ENCODE data around the gene CCDC68. TPM values are rescaled to one million over a fixed set of nuclear protein-coding genes. Genes with fewer than 3 reads are reported as not detected.

The CCDC68 gene
- total RNA-seq (2014; rRNA removed; shearing (Covaris generic)), result 0.11 TPM in 1 of 2 replicates, not detected in the other
- polyA plus RNA-seq (2016; fragmentation: Nextera tagmentation; extraction: Ambion mirVana), result 0.18 TPM in 1 of 2 replicates, not detected in the other

- H3K9me2 ChIP-seq (ENCODE audit: insufficient read depth), result no peaks in the 10 kb centered on the region
- no peaks in the 10 kb centered on the region for H3K9me3 ChIP-seq (ENCODE audit: low read depth)
- H3K4me1 ChIP-seq (ENCODE audit: insufficient read depth), result no peaks in the 10 kb centered on the region
- TF ChIP-seq EZH2 (IDR thresholded peaks at IDR 0.05; ENCODE audit: insufficient read depth, poor library complexity, severe bottlenecking) (no peak), EZH2phosphoT487 (IDR thresholded peaks at IDR 0.05; ENCODE audit: insufficient read depth, low read depth) (no peak)
- no peaks in the 10 kb centered on the region for H3K79me2 ChIP-seq (ENCODE audit: insufficient read depth)
- 35 to 46% methylated on average over 40 to 58 of the region's 58 CpGs for WGBS, 2 experiments (ENCODE audit: low coverage in 1 of 2, low lambda C conversion rate in 2 of 2, missing lambda C conversion rate in 2 of 2)
- H3F3A ChIP-seq (ENCODE audit: insufficient read depth), result no peaks in the 10 kb centered on the region
- H3K36me3 ChIP-seq (ENCODE audit: low read depth), result no peaks in the 10 kb centered on the region
- in situ Hi-C loops (cut with MboI), result no loop called here
- H4K20me1 ChIP-seq (ENCODE audit: insufficient read depth), result no peaks in the 10 kb centered on the region
- H3K27ac ChIP-seq, result no peak within 1 kb of the TSS
- H3K27me3 ChIP-seq (replicated peaks; ENCODE audit: insufficient read depth), result no peaks in the 10 kb centered on the region; the same call in 1 of the 2 replicates
- DNase-seq, result peak; percentile 23
- no peak within 1 kb of the TSS for H3K9ac ChIP-seq
- peak within 1 kb of the TSS; percentile 39 for H3K4me3 ChIP-seq
- peak within 1 kb of the TSS; percentile 28 for H3K4me2 ChIP-seq (ENCODE audit: unreplicated experiment)
- H2AFZ ChIP-seq, result peak within 1 kb of the TSS; percentile 57
These were observed at the start of gene CCDC68 for GRCh38 chr18:54958704-54959625. Gene CCDC68, minus strand, starts transcription at chr18:54959461. Its CDS starts 16,670 bp downstream, at chr18:54942791.

- Histone ChIP-seq H3K9ac (no peak overlapping the region), H2AFZ (no peak overlapping the region), H4K20me1 (ENCODE audit: insufficient read depth) (no peaks in the 10 kb centered on the region), H3K4me1 (ENCODE audit: insufficient read depth) (no peaks in the 10 kb centered on the region), H3K4me2 (ENCODE audit: unreplicated experiment) (no peak overlapping the region), H3K9me3 (ENCODE audit: low read depth) (no peaks in the 10 kb centered on the region), H3K4me3 (no peak overlapping the region), H3K79me2 (ENCODE audit: insufficient read depth) (no peaks in the 10 kb centered on the region), H3K27me3 (replicated peaks; ENCODE audit: insufficient read depth) (peaks cover 10% of the 10 kb centered on the region; the same call in 1 of the 2 replicates), H3K27ac (no peak overlapping the region), H3F3A (ENCODE audit: insufficient read depth) (no peaks in the 10 kb centered on the region), H3K36me3 (ENCODE audit: low read depth) (no peaks in the 10 kb centered on the region), H3K9me2 (ENCODE audit: insufficient read depth) (no peaks in the 10 kb centered on the region)
- TF ChIP-seq EZH2 (IDR thresholded peaks at IDR 0.05; ENCODE audit: insufficient read depth, poor library complexity, severe bottlenecking), result no peak
- WGBS, 2 experiments (ENCODE audit: low coverage in 1 of 2, low lambda C conversion rate in 2 of 2, missing lambda C conversion rate in 2 of 2), result 32 to 34% methylated on average over 4 of the region's 4 CpGs
- no peak for DNase-seq
- in situ Hi-C loops (cut with MboI), result no loop called here
These were observed 48.3 kb upstream of the CCDC68 start for GRCh38 chr18:55007602-55008001.

DNA sequence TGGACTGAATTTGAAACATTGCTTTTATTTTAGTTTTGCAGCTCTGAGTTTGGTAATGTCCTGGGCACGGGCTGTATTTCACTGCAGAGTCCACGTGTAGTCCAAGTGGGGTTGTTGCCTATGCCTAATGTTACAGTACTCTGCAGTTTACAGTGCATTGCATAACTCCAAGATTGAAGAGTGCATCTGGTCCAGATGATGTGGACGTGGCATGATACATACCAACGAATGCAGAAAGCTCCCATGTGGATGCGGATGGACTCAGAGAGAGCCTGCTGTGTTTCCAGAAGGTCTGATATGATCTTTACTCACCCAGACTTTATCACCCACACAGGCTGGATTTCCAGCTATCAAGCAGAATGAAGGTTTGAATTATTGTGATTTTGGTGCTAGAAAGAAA, 44.4 kb upstream of the CCDC68 start:
- TF ChIP-seq EZH2phosphoT487 (IDR thresholded peaks at IDR 0.05; ENCODE audit: insufficient read depth, low read depth), result no peak
- no peak for TF ChIP-seq EZH2 (IDR thresholded peaks at IDR 0.05; ENCODE audit: insufficient read depth, poor library complexity, severe bottlenecking)
- H3K9ac ChIP-seq, result no peak overlapping the region
- no peaks in the 10 kb centered on the region for H3K36me3 ChIP-seq (ENCODE audit: low read depth)
- WGBS, 2 experiments (ENCODE audit: low coverage in 1 of 2, low lambda C conversion rate in 2 of 2, missing lambda C conversion rate in 2 of 2), result 25 to 33% methylated on average over 5 of the region's 5 CpGs
- no peak overlapping the region for H3K4me2 ChIP-seq (ENCODE audit: unreplicated experiment)
- H3K9me3 ChIP-seq (ENCODE audit: low read depth), result no peaks in the 10 kb centered on the region
- no peaks in the 10 kb centered on the region for H3K79me2 ChIP-seq (ENCODE audit: insufficient read depth)
- H4K20me1 ChIP-seq (ENCODE audit: insufficient read depth), result no peaks in the 10 kb centered on the region
- H2AFZ ChIP-seq, result no peak overlapping the region
- H3K9me2 ChIP-seq (ENCODE audit: insufficient read depth), result no peaks in the 10 kb centered on the region
- in situ Hi-C loops (cut with MboI), result no loop called here
- H3K4me1 ChIP-seq (ENCODE audit: insufficient read depth), result no peaks in the 10 kb centered on the region
- peaks cover 13% of the 10 kb centered on the region; the same call in 1 of the 2 replicates for H3K27me3 ChIP-seq (replicated peaks; ENCODE audit: insufficient read depth)
- H3K27ac ChIP-seq, result no peak overlapping the region
- no peaks in the 10 kb centered on the region for H3F3A ChIP-seq (ENCODE audit: insufficient read depth)
- H3K4me3 ChIP-seq, result no peak overlapping the region
- no peak for DNase-seq

- Histone ChIP-seq H3K4me3 (no peak overlapping the region), H3F3A (ENCODE audit: insufficient read depth) (no peaks in the 10 kb centered on the region), H3K4me2 (ENCODE audit: unreplicated experiment) (no peak overlapping the region), H3K9ac (no peak overlapping the region), H4K20me1 (ENCODE audit: insufficient read depth) (no peaks in the 10 kb centered on the region), H3K36me3 (ENCODE audit: low read depth) (no peaks in the 10 kb centered on the region), H3K9me3 (ENCODE audit: low read depth) (no peaks in the 10 kb centered on the region), H2AFZ (no peak overlapping the region), H3K9me2 (ENCODE audit: insufficient read depth) (no peaks in the 10 kb centered on the region), H3K27ac (no peak overlapping the region), H3K79me2 (ENCODE audit: insufficient read depth) (no peaks in the 10 kb centered on the region), H3K4me1 (ENCODE audit: insufficient read depth) (no peaks in the 10 kb centered on the region), H3K27me3 (replicated peaks; ENCODE audit: insufficient read depth) (peaks cover 11% of the 10 kb centered on the region; the same call in 1 of the 2 replicates)
- DNase-seq, result no peak
- TF ChIP-seq EZH2phosphoT487 (IDR thresholded peaks at IDR 0.05; ENCODE audit: insufficient read depth, low read depth) (no peak), EZH2 (IDR thresholded peaks at IDR 0.05; ENCODE audit: insufficient read depth, poor library complexity, severe bottlenecking) (no peak)
- in situ Hi-C loops (cut with MboI), result no loop called here
- 68 to 75% methylated on average over 3 of the region's 3 CpGs for WGBS, 2 experiments (ENCODE audit: low coverage in 1 of 2, low lambda C conversion rate in 2 of 2, missing lambda C conversion rate in 2 of 2)
These were observed 43.0 kb upstream of the CCDC68 start for GRCh38 chr18:55002261-55002660.

All from GM23248 (cell line).